Measurements from ENCODE around the gene TCERG1L. TPM values are rescaled to one million over a fixed set of nuclear protein-coding genes. Genes with fewer than 3 reads are reported as not detected.
A peak's percentile ranks its signal among the peaks of the same experiment; 100 is the strongest.
"Not testable (repeated sequence)": the region's sequence is repeated elsewhere in the genome, so short reads cannot be mapped to it uniquely, and the experiment has no call there.

TCERG1L gene
- total RNA-seq, 4 donors from 2014 or later = not detected

DNA sequence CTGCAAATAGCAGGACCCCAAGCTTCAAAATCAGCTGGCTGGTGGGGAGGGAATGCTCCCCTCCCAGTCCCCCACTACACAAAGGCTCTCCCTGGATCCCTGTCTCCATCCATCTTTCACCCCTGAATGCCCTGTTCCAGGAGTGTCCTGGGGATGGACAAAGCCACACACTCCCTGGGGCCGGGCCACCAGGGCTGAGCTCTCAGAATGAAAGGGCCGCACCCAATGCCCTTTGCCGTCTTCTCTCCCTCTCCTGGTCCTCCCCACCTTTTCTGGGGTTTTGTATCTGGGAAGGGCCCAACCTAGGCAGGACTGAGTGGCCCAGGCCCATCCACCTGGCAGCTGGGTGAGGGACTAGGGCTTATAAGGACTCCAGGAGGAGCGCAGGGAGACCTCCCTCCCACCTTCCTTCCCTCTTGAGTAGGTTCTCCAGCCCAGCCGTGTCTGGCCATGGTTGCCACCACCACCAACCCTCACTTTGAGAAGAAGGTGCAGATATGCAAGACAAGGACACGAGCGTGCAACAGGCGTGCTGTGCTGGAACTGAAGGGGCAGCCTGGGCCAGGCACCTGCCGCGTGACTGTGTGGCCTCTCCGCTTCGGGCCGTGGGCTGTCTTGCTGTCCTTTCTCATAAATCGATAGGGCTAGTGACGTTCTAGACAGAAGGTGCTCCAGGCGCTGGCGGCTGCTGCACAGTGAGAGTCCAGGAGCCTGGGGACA, 157.1 kb downstream of the TCERG1L start:
- H3K9me3 ChIP-seq = peaks cover 0 to 3% (median 0%) of the 10 kb centered on the region in 4 donors
- H3K4me3 ChIP-seq = no peak overlapping the region
- no peaks in the 10 kb centered on the region for H3K4me1 ChIP-seq
- H3K27me3 ChIP-seq = no peaks in the 10 kb centered on the region
- TF ChIP-seq POLR2A (IDR thresholded peaks at IDR 0.05) = no peak
- TF ChIP-seq, protein P1, sequence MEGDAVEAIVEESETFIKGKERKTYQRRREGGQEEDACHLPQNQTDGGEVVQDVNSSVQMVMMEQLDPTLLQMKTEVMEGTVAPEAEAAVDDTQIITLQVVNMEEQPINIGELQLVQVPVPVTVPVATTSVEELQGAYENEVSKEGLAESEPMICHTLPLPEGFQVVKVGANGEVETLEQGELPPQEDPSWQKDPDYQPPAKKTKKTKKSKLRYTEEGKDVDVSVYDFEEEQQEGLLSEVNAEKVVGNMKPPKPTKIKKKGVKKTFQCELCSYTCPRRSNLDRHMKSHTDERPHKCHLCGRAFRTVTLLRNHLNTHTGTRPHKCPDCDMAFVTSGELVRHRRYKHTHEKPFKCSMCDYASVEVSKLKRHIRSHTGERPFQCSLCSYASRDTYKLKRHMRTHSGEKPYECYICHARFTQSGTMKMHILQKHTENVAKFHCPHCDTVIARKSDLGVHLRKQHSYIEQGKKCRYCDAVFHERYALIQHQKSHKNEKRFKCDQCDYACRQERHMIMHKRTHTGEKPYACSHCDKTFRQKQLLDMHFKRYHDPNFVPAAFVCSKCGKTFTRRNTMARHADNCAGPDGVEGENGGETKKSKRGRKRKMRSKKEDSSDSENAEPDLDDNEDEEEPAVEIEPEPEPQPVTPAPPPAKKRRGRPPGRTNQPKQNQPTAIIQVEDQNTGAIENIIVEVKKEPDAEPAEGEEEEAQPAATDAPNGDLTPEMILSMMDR (IDR thresholded peaks at IDR 0.05) = no peak
- H3K27ac ChIP-seq = no peak overlapping the region
- peak in 1 of 3 donors; percentile 40 for DNase-seq
- H3K36me3 ChIP-seq = no peaks in the 10 kb centered on the region

DNA sequence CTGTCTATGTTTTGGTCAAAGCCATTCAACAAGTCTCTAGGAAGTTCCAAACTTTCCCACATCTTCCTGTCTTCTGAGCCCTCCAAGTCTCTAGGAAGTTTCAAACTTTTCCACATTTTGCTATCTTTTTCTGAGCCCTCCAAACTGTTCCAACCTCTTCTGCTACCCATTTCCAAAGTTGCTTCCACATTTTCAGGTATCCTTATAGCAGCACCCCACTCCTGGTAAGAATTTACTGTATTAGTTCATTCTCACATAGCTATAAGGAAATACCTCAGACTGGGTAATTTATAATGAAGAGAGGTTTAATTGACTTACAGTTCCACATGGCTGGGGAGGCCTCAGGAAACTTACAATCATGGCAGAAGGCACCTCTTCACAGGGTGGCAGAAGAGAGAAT, 159.1 kb downstream of the TCERG1L start:
- not testable (repeated sequence) for H3K4me1 ChIP-seq, DNase-seq, H3K9me3 ChIP-seq, H3K36me3 ChIP-seq, H3K4me3 ChIP-seq, H3K27me3 ChIP-seq, H3K27ac ChIP-seq

DNA sequence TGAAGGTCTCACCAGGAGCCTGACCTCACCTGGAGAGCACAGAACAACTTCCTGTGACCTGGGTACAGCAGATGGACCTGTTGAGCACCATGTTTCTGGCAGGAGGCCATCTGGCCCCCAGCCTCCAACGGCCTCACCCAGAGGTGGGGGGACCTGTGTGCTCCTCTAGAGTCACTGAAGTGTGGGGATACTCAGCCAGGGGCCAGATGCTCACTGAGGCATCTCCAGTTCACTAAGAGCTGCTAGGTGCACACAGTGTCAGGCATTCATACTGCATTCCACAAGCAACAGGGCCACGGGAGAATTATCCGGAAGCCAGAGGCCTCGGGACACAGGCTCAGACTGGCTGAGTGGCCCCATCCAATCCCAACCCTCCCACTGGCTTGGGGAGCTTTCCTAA, 161.4 kb downstream of the TCERG1L start:
- DNase-seq = no peak

DNA sequence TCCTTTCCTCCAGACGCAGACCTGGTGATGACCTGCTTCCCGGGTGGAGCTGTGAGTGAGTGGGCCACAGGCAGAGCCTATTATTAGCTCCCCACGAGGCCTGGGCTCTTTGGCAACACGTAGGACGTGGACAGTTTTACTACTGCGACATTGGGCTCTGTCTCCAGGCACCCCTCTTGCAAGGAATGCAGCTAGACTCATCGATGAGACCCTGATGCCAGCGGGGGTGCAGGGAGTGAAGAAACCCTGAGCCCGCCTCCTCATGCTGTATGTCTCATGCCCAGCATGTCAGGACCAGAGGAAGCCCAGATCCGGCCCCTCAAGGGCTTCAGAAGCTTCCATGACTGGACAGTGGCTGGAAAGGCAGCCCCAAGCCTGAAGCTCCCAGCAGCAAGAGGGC, 161.9 kb downstream of the TCERG1L start:
- Histone ChIP-seq H3K4me1 (no peaks in the 10 kb centered on the region), H3K27ac (no peak overlapping the region), H3K36me3 (no peaks in the 10 kb centered on the region), H3K4me3 (no peak overlapping the region), H3K27me3 (no peaks in the 10 kb centered on the region), H3K9me3 (peaks cover 0 to 6% (median 0%) of the 10 kb centered on the region in 4 donors)
- DNase-seq = no peak
- TF ChIP-seq, protein P1 (IDR thresholded peaks at IDR 0.05) = no peak
- TF ChIP-seq POLR2A (IDR thresholded peaks at IDR 0.05) = no peak

More for the DNA sequence above, 161.4 kb downstream of the TCERG1L start:
- no peaks in the 10 kb centered on the region for H3K27me3 ChIP-seq
- peaks cover 0 to 6% (median 0%) of the 10 kb centered on the region in 4 donors for H3K9me3 ChIP-seq
- no peak overlapping the region for H3K4me3 ChIP-seq
- TF ChIP-seq, protein P1 (IDR thresholded peaks at IDR 0.05) = no peak
- no peak for TF ChIP-seq POLR2A (IDR thresholded peaks at IDR 0.05)
- no peaks in the 10 kb centered on the region for H3K36me3 ChIP-seq
- H3K4me1 ChIP-seq = no peaks in the 10 kb centered on the region
- no peak overlapping the region for H3K27ac ChIP-seq

DNA sequence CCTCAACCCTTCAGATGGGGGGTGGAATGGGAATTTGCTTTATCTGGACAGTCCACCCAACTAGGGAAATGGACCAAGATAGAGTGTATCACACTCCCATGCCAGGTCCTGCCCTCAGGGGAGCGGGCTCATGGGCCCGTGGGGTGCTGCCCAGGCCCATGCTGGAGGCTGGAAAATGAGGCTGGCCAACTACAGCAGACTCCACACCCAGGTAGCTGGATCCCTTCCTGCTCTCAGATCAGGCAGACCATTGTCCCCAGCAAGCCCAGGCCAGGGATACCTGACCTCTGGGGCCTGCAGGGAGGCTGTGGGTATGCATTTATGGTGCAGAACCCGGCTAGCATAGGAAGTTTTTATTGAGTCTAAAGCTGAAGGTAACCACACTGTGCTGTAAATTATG, 162.4 kb downstream of the TCERG1L start:
- H3K27ac ChIP-seq = no peak overlapping the region
- H3K27me3 ChIP-seq = no peaks in the 10 kb centered on the region
- no peaks in the 10 kb centered on the region for H3K4me1 ChIP-seq
- no peak overlapping the region for H3K4me3 ChIP-seq
- peaks cover 0 to 6% (median 0%) of the 10 kb centered on the region in 4 donors for H3K9me3 ChIP-seq
- TF ChIP-seq, protein P1 (IDR thresholded peaks at IDR 0.05) = no peak
- TF ChIP-seq POLR2A (IDR thresholded peaks at IDR 0.05) = no peak
- no peak for DNase-seq
- H3K36me3 ChIP-seq = no peaks in the 10 kb centered on the region

DNA sequence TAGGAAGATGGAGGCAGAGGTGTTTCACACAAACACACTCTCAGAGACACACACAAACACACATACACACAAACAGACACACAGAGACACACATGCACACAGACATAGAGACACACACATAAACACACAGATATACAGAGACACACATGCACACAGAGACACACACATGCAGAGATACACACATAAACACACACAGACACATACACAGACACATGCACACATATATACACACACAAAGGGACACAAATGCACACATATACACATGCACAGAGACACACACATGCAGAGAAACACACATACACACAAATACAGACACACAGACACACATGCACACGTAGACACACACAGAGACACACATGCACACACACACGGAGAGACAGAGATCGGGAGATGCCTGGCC, 163.3 kb downstream of the TCERG1L start:
- Histone ChIP-seq H3K9me3 (peaks cover 0 to 6% (median 0%) of the 10 kb centered on the region in 4 donors), H3K4me1 (no peaks in the 10 kb centered on the region), H3K27me3 (no peaks in the 10 kb centered on the region), H3K27ac (no peak overlapping the region), H3K36me3 (no peaks in the 10 kb centered on the region), H3K4me3 (no peak overlapping the region)
- DNase-seq = no peak
- TF ChIP-seq, protein P1 (IDR thresholded peaks at IDR 0.05) = no peak

Measured in Peyer's patch (tissue), 4 donors.